GM12874 (cell line): ENCODE results near the gene LIN37.

Source experiments
- CTCF ChIP-seq: IDR thresholded peaks from 2 replicates; pipeline ENCODE4 v1.5.1; 2011; ENCODE audit warnings: low read depth, mild to moderate bottlenecking, control low read depth, low read length, moderate library complexity; ENCODE audit not compliant: insufficient read depth

LIN37 gene

GRCh38 chr19:35752746-35753350, 4.5 kb downstream of the LIN37 start:
- TF ChIP-seq CTCF: no peak

- TF ChIP-seq CTCF: no peak
These were observed 5.4 kb downstream of the LIN37 start for GRCh38 chr19:35753634-35754369.

- TF ChIP-seq CTCF: no peak
These were observed 6.2 kb downstream of the LIN37 start for GRCh38 chr19:35754370-35755130.

- no peak for TF ChIP-seq CTCF
These were observed 6.8 kb downstream of the LIN37 start for GRCh38 chr19:35755131-35755549.

- no peak for TF ChIP-seq CTCF
These were observed 7.4 kb downstream of the LIN37 start for GRCh38 chr19:35755550-35756376.

GRCh38 chr19:35756377-35757230, 8.2 kb downstream of the LIN37 start, which contains the start of gene HSPB6:
HSPB6 (minus strand) TSS chr19:35757029; CDS start chr19:35757008, 21 bp downstream.
- TF ChIP-seq CTCF: no peak
